ENCODE data around the gene KIF4B.

KIF4B gene

GRCh38 chr5:155056644-155057269 is 43.2 kb downstream of the KIF4B start:
- no peak for DNase-seq

GRCh38 chr5:155057626-155058025 is 44.1 kb downstream of the KIF4B start:
- DNase-seq = no peak

GRCh38 chr5:155064580-155064979 is 51.0 kb downstream of the KIF4B start:
- no peak for DNase-seq

GRCh38 chr5:155066886-155067595 is 53.5 kb downstream of the KIF4B start:
- no peak for DNase-seq
